A204.1 (cell line): ENCODE results near the gene MCL1.

Experiments
- FAIRE-seq: peaks from 2 replicates; lab custom pipeline; 2012; peaks lifted over from hg19 to GRCh38; lab: Jason Lieb, UNC

MCL1 gene

GRCh38 chr1:150555971-150556865 is 23.2 kb downstream of the MCL1 start:
- no peak for FAIRE-seq

GRCh38 chr1:150555198-150555970 is 24.0 kb downstream of the MCL1 start:
- no peak for FAIRE-seq

- FAIRE-seq, result no peak
Observed at GRCh38 chr1:150554086-150554452, 25.3 kb downstream of the MCL1 start.

- FAIRE-seq, result no peak
Observed at GRCh38 chr1:150553392-150554085, 25.9 kb downstream of the MCL1 start.

GRCh38 chr1:150552911-150553289 is 26.5 kb downstream of the MCL1 start:
- no peak for FAIRE-seq

- no peak for FAIRE-seq
Observed at GRCh38 chr1:150552128-150552910, 27.1 kb downstream of the MCL1 start.

- no peak for FAIRE-seq
Observed at GRCh38 chr1:150551784-150552127, 27.7 kb downstream of the MCL1 start.

GRCh38 chr1:150551051-150551783 is 28.2 kb downstream of the MCL1 start:
- FAIRE-seq, result no peak

GRCh38 chr1:150550222-150551050 is 29.0 kb downstream of the MCL1 start:
- no peak for FAIRE-seq

- no peak for FAIRE-seq
Observed at GRCh38 chr1:150549496-150550221, 29.8 kb downstream of the MCL1 start.

- FAIRE-seq, result no peak
Observed at GRCh38 chr1:150548632-150549495, 30.5 kb downstream of the MCL1 start, which contains the start of gene ADAMTSL4. Gene ADAMTSL4, plus strand, starts transcription at chr1:150549408. Its CDS starts 2,881 bp downstream, at chr1:150552289.

- no peak for FAIRE-seq
Observed at GRCh38 chr1:150548324-150548631, 31.1 kb downstream of the MCL1 start.

- no peak for FAIRE-seq
Observed at GRCh38 chr1:150546294-150546937, 33.0 kb downstream of the MCL1 start.

GRCh38 chr1:150545486-150546032 is 33.9 kb downstream of the MCL1 start:
- FAIRE-seq, result no peak

- FAIRE-seq, result no peak
Observed at GRCh38 chr1:150544204-150544603, 35.2 kb downstream of the MCL1 start.

- FAIRE-seq, result no peak
Observed at GRCh38 chr1:150543500-150544143, 35.8 kb downstream of the MCL1 start.
